Thymus (tissue), 11 donors: ENCODE data around the gene RBM45. TPM values are rescaled to one million over a fixed set of nuclear protein-coding genes. Genes with fewer than 3 reads are reported as not detected.

Experiments
- DNase-seq, 9 donors: peaks; one replicate each; pipeline ENCODE4 v3.0.0-alpha.2; 2013; ENCODE audit warnings: low spot score in 9 of 9, low read depth in 6 of 9, missing footprints in 1 of 9
- H3K27ac ChIP-seq, 2 donors: one replicate each; pipeline ENCODE4 v1.5.1; 2013; ENCODE audit warnings: control low read depth in 1 of 2, low read depth in 1 of 2, low read length in 1 of 2, mild to moderate bottlenecking in 1 of 2, moderate library complexity in 1 of 2
- H3K27me3 ChIP-seq, 2 donors: one replicate each; pipeline ENCODE4 v1.5.1; 2013; ENCODE audit warnings: low read length in 1 of 2; ENCODE audit not compliant: control insufficient read depth in 2 of 2, insufficient read depth in 1 of 2
- H3K36me3 ChIP-seq, 2 donors: one replicate each; pipeline ENCODE4 v1.5.1; 2013; ENCODE audit warnings: low read length in 1 of 2, mild to moderate bottlenecking in 1 of 2, moderate library complexity in 1 of 2; ENCODE audit not compliant: control insufficient read depth in 2 of 2, insufficient read depth in 2 of 2
- H3K4me1 ChIP-seq, 2 donors: one replicate each; pipeline ENCODE4 v1.5.1; 2013; ENCODE audit warnings: low read length in 2 of 2; ENCODE audit not compliant: control insufficient read depth in 2 of 2, insufficient read depth in 2 of 2
- H3K4me3 ChIP-seq, 2 donors: one replicate each; pipeline ENCODE4 v1.5.1; 2013; ENCODE audit warnings: low read length in 2 of 2, control low read depth in 1 of 2, mild to moderate bottlenecking in 1 of 2
- H3K9me3 ChIP-seq, 2 donors: one replicate each; pipeline ENCODE4 v1.5.1; 2013; ENCODE audit warnings: low read length in 1 of 2, mild to moderate bottlenecking in 1 of 2; ENCODE audit not compliant: control insufficient read depth in 2 of 2, insufficient read depth in 1 of 2
- whole genome bisulfite sequencing: extraction: QIAGEN DNeasy Blood & Tissue Kit; methylation state at CpG from one replicate; pipeline ENCODE4 v1.1.7; 2013; 5-methylcytosine and 5-hydroxymethylcytosine counted together
- polyA plus RNA-seq: library from polyadenylated mRNA; stranded (reverse); fragments of 200-250 nt; gene quantifications from one replicate; pipeline ENCODE4 v1.2.3, GENCODE V29; 2013
- total RNA-seq: library from RNA; stranded (reverse); fragments of 120-200 nt; gene quantifications from one replicate; pipeline ENCODE4 v1.2.4, GENCODE V29; 2013
- donor health status: healthy.

The RBM45 gene
- total and polyA plus RNA-seq, 2 donors = 20.5 to 23.0 TPM

DNA sequence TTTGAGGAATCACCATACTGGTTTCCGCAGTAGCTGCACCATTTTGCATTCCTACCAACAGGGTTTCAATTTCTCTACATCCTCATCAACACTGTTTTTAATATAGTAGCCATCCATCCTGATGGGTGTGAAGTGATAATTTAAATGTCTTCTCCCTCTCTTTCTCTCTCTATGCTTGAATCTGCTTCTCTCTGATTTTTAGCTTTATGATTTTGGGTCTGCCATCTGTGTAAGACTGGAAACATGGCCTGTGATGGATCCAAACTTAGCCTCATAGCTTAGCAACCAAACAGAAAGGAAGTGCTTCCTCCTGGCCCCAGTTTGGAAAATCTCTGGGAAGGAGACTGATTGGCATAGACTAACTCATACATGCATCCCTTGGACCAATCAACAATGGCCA, 48.4 kb downstream of the RBM45 start:
- no peaks in the 10 kb centered on the region for H3K36me3 ChIP-seq
- WGBS = 98% methylated on average over 1 of the region's 1 CpG
- no peak overlapping the region for H3K4me3 ChIP-seq
- H3K9me3 ChIP-seq = no peaks in the 10 kb centered on the region
- no peaks in the 10 kb centered on the region for H3K4me1 ChIP-seq
- DNase-seq = no peak
- no peak overlapping the region for H3K27ac ChIP-seq
- no peaks in the 10 kb centered on the region for H3K27me3 ChIP-seq

DNA sequence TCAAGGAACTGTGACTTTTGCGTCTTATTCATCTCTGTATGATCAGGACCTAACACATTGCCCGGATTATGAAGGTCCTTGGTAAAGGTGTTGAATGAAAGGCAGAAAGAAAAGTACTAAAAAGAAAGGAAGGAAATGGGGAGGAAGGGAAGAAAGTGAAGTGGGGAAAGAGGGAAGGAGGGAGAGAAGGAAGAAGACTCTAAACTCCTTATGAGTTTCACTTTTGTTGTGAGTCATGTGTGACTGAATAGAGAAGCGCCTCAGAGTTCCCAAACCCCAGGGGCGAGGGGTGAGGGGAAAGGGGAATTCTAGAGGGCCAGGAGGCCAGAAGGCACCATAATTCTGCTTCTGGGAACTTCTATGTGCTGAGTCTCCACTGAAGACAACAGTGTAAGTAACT, 51.2 kb downstream of the RBM45 start:
- no peak for DNase-seq
- Histone ChIP-seq H3K27ac (no peak overlapping the region), H3K9me3 (no peaks in the 10 kb centered on the region), H3K27me3 (no peaks in the 10 kb centered on the region), H3K4me1 (no peaks in the 10 kb centered on the region), H3K36me3 (no peaks in the 10 kb centered on the region), H3K4me3 (no peak overlapping the region)
- 92% methylated on average over 4 of the region's 4 CpGs for WGBS

DNA sequence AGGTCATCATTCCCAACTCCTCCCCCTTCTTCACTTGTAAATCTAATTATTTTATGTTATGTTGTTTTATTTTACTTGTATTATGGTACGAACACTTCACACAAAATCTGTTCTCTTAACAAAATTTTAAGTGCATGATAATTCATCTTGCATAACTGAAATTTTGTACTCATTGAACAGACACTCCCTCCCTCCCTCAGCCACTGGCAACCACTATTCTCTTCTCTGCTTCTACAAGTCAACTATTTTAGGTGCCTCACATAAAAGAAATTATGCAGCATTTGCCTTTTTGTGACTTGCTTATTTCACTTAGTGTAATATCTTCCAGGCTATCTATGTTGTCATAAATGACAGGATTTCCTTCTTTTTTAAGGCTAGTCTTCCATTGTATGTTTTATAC, 51.7 kb downstream of the RBM45 start:
- H3K4me3 ChIP-seq = no peak overlapping the region
- DNase-seq = no peak
- H3K36me3 ChIP-seq = no peaks in the 10 kb centered on the region
- H3K9me3 ChIP-seq = no peaks in the 10 kb centered on the region
- 0% methylated on average over 1 of the region's 1 CpG for WGBS
- no peak overlapping the region for H3K27ac ChIP-seq
- no peaks in the 10 kb centered on the region for H3K27me3 ChIP-seq
- H3K4me1 ChIP-seq = no peaks in the 10 kb centered on the region

DNA sequence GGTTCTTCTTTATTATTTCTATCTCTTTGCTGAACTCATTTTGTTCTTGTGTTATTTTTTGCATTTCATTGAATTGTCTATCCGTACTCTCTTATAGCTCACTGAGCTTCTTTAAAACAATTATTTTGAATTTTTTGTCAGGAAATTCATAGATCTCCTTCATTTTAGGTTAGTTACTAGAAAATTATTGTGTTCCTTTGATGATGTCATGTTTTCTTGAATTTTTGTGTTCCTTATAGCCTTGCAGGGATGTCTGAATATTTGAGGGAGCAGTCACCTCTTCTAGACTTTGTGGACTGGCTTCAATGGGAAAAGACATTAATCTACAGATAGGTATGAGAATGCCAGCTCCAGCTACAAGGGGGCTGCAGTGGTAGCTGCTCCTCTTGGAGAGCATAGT, 61.4 kb downstream of the RBM45 start:
- Histone ChIP-seq H3K9me3 (no peaks in the 10 kb centered on the region), H3K27ac (no peak overlapping the region), H3K4me3 (no peak overlapping the region), H3K27me3 (no peaks in the 10 kb centered on the region), H3K36me3 (no peaks in the 10 kb centered on the region), H3K4me1 (no peaks in the 10 kb centered on the region)
- no peak for DNase-seq
- 97% methylated on average over 1 of the region's 1 CpG for WGBS

DNA sequence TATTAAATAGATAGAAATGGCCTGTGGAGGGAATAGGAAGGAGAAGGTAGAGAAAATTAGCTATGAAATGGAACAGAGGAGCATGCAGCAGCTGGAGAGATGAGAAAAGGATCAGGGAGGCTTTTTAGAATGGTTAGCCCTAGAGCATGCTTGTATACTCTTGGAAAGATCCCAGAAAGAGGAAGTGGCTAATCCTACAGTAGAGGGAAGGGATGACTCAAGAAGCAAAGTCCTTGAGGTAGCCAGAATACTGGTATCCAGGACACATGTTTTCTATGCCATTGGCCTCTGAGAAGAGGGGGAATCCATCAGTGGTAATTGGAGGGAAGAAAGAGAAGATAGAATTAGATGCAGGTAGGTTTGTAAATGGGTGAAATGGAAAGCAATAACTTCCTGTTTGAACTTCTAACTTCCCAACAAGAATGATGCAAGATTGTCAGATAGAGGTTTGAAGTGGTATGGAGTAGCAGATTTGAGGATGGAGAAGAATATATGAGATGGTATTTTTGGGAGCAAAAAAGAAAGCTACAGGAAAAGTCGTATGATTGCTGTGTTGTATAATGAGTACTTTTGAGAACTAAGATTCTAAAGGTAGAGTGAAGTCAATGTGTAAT, 64.9 kb downstream of the RBM45 start:
- H3K4me1 ChIP-seq = no peaks in the 10 kb centered on the region
- H3K27ac ChIP-seq = no peak overlapping the region
- WGBS = 90% methylated on average over 1 of the region's 1 CpG
- H3K36me3 ChIP-seq = no peaks in the 10 kb centered on the region
- H3K9me3 ChIP-seq = no peaks in the 10 kb centered on the region
- DNase-seq = no peak
- H3K4me3 ChIP-seq = no peak overlapping the region
- H3K27me3 ChIP-seq = no peaks in the 10 kb centered on the region

Other genes with a start within 250 kb of the RBM45 start
- 0.14 TPM for gene PDE11A, start 39.7 kb upstream of the RBM45 start, total RNA-seq
- 0.43 TPM for gene PDE11A, start 39.7 kb upstream of the RBM45 start, polyA plus RNA-seq
- 0.28 TPM for gene OSBPL6, start 82.1 kb downstream of the RBM45 start, total RNA-seq
- gene OSBPL6, start 82.1 kb downstream of the RBM45 start, polyA plus RNA-seq = 5.7 TPM